Endothelial cell of umbilical vein (primary cell): ENCODE measurements around the gene LIN7A. TPM values are rescaled to one million over a fixed set of nuclear protein-coding genes. Genes with fewer than 3 reads are reported as not detected.

ENCODE experiments used
- BruUV-seq: library from RNA; stranded (reverse); fragments of 400-500 nt; replicated peaks from 2 replicates; lab custom pipeline; 2021; lab: Mats Ljungman, UMichigan
- CTCF ChIA-PET: fragments of 300-600, 350-600 bp; sonication (Branson Sonifier 250); formaldehyde crosslinking; loops from one replicate; lab custom pipeline; 2021; ENCODE audit warnings: antibody characterized with exemption, inconsistent platforms; lab: Charles Lee
- POLR2A ChIA-PET: fragments of 300-600, 350-600 bp; sonication (Branson Sonifier 250); formaldehyde crosslinking; loops from one replicate; lab custom pipeline; 2021; ENCODE audit warnings: antibody characterized with exemption, inconsistent platforms; lab: Charles Lee
- DNase-seq: peaks from one replicate; pipeline ENCODE4 v3.0.0-alpha.2; 2011; ENCODE audit warnings: low read depth, low spot score
- FAIRE-seq: peaks from 2 replicates; lab custom pipeline; 2011; peaks lifted over from hg19 to GRCh38; lab: Jason Lieb, UNC
- H2AFZ ChIP-seq: 2 replicates; pipeline ENCODE4 v1.6.0; 2012; ENCODE audit warnings: low read depth, low read length, control low read depth, inconsistent platforms
- H3K27ac ChIP-seq: 2 replicates; pipeline ENCODE4 v1.5.1; 2011; ENCODE audit warnings: low read depth, mild to moderate bottlenecking, control low read depth, low read length, moderate library complexity; ENCODE audit not compliant: insufficient read depth
- H3K27me3 ChIP-seq, 2 experiments: 2 replicates each; pipeline versions ENCODE4 v1.6.0 to v1.6.1; 2011; ENCODE audit warnings: low read length in 2 of 2, mixed read lengths in 1 of 2; ENCODE audit not compliant: control insufficient read depth in 2 of 2, insufficient read depth in 2 of 2
- H3K36me3 ChIP-seq, 2 experiments: 2 replicates in 1 of 2; 3 replicates in 1 of 2; pipeline ENCODE4 v1.5.1; 2011; ENCODE audit warnings: low read length in 2 of 2, mild to moderate bottlenecking in 1 of 2, moderate library complexity in 1 of 2; ENCODE audit not compliant: control insufficient read depth in 2 of 2, insufficient read depth in 2 of 2; ENCODE audit errors: extremely low read depth in 1 of 2
- H3K4me1 ChIP-seq: 3 replicates; pipeline ENCODE4 v1.5.1; 2011; ENCODE audit warnings: mild to moderate bottlenecking, low read length; ENCODE audit not compliant: control insufficient read depth, insufficient read depth; ENCODE audit errors: extremely low read depth
- H3K4me2 ChIP-seq: 2 replicates; pipeline ENCODE4 v1.6.1; 2011; ENCODE audit warnings: low read length, control low read depth, mixed read lengths; ENCODE audit not compliant: insufficient read depth
- H3K4me3 ChIP-seq, 3 experiments: fragments of 200-600 bp in 1 of 3; sonication (generic), shearing (Covaris generic) in 1 of 3; replicated peaks in 1 of 3; 2 replicates each; pipeline ENCODE4 v1.5.1; 2011 to 2016; ENCODE audit warnings: control low read depth in 3 of 3, low read length in 3 of 3, mild to moderate bottlenecking in 2 of 3, inconsistent platforms in 1 of 3, low read depth in 1 of 3, moderate library complexity in 1 of 3; ENCODE audit not compliant: insufficient read depth in 1 of 3
- H3K79me2 ChIP-seq: 2 replicates; pipeline ENCODE4 v1.6.0; 2012; ENCODE audit warnings: low read length, inconsistent platforms; ENCODE audit not compliant: control insufficient read depth, insufficient read depth
- H3K9ac ChIP-seq: replicated peaks from 2 replicates; pipeline ENCODE3; 2011; ENCODE audit warnings: low read length, control low read depth; ENCODE audit not compliant: insufficient read depth; ENCODE audit errors: extremely low read depth
- H3K9me1 ChIP-seq: replicated peaks from 3 replicates; pipeline ENCODE4 v1.6.0; 2011; ENCODE audit warnings: mild to moderate bottlenecking, low read length; ENCODE audit not compliant: control insufficient read depth, insufficient read depth; ENCODE audit errors: extremely low read depth
- H3K9me3 ChIP-seq: replicated peaks from 2 replicates; pipeline ENCODE4 v1.5.1; 2012; ENCODE audit warnings: low read length, inconsistent platforms; ENCODE audit not compliant: control insufficient read depth, insufficient read depth
- H4K20me1 ChIP-seq: replicated peaks from 2 replicates; pipeline ENCODE3; 2011; ENCODE audit warnings: mild to moderate bottlenecking, low read length; ENCODE audit not compliant: control insufficient read depth, insufficient read depth; ENCODE audit errors: extremely low read depth
- EZH2 ChIP-seq: IDR thresholded peaks from 2 replicates; pipeline ENCODE4 v1.6.1; 2012; ENCODE audit warnings: borderline replicate concordance, low read depth, mild to moderate bottlenecking, moderate library complexity, low read length, inconsistent platforms; ENCODE audit not compliant: severe bottlenecking
- FOS ChIP-seq: IDR thresholded peaks from 2 replicates; pipeline ENCODE4 v1.6.1; 2011; ENCODE audit warnings: mild to moderate bottlenecking, low read length, moderate library complexity, borderline replicate concordance; ENCODE audit not compliant: insufficient read depth
- GATA2 ChIP-seq: IDR thresholded peaks from 2 replicates; pipeline ENCODE4 v1.7.0; 2011; ENCODE audit warnings: low read depth, mild to moderate bottlenecking, moderate library complexity, mixed read lengths, low read length; ENCODE audit not compliant: insufficient read length, insufficient read depth
- JUN ChIP-seq: IDR thresholded peaks from 2 replicates; pipeline ENCODE4 v1.6.1; 2011; ENCODE audit warnings: borderline replicate concordance, low read depth; ENCODE audit not compliant: insufficient read length, insufficient read depth
- MYC ChIP-seq: IDR thresholded peaks from one replicate; pipeline ENCODE4 v1.6.1; 2011; ENCODE audit warnings: mild to moderate bottlenecking, low read depth, low read length
- POLR2A ChIP-seq: IDR thresholded peaks from 2 replicates; pipeline ENCODE4 v1.6.1; 2012; ENCODE audit warnings: low read depth, mild to moderate bottlenecking, control low read depth, low read length
- POLR2AphosphoS5 ChIP-seq: IDR thresholded peaks from 2 replicates; pipeline ENCODE4 v1.6.1; 2012; ENCODE audit warnings: low read depth, mild to moderate bottlenecking, control low read depth, low read length, moderate library complexity; ENCODE audit not compliant: insufficient read depth
- dilution Hi-C: fragments of 300-500 bp; cut with MboI; formaldehyde crosslinking; loops from one replicate; pipeline ENCODE4 v1.15.0; 2019; ENCODE audit warnings: low sequenced_read_pairs; ENCODE audit not compliant: extremely low pct_ligation_motif_present
- intact Hi-C: fragments of 100-400 bp; cut with micrococcal nuclease; formaldehyde crosslinking; loops from one replicate; pipeline ENCODE4 v1.10.0; 2022
- polyA plus RNA-seq, 4 experiments: library from polyadenylated mRNA; depleted of rRNA in 3 of 4; stranded (reverse) in 3 of 4; unstranded in 1 of 4; fragments of >200 nt; gene quantifications; 2 replicates each; pipeline versions ENCODE4 v1.2.1 to v1.2.3, GENCODE V29; 2011 to 2012; ENCODE audit warnings: missing spikeins in 1 of 4
- total RNA-seq: library from RNA; stranded (reverse); gene quantifications from 2 replicates; pipeline ENCODE4 v1.2.3, GENCODE V29; 2021
- TF ChIP-seq, protein P1 (sequence below), 2 donors: IDR thresholded peaks; 1 replicate in 1 of 2; 2 replicates in 1 of 2; pipeline ENCODE4 v1.5.1; 2011; ENCODE audit warnings: low read length in 2 of 2, mild to moderate bottlenecking in 2 of 2, moderate library complexity in 2 of 2, control low read depth in 1 of 2, inconsistent platforms in 1 of 2, low read depth in 1 of 2; ENCODE audit not compliant: insufficient read depth in 1 of 2; ENCODE audit errors: extremely low read depth in 1 of 2
- TF ChIP-seq, protein P2 (sequence below): IDR thresholded peaks from 2 replicates; pipeline ENCODE4 v1.6.1; 2011; ENCODE audit not compliant: insufficient read depth, insufficient read length

LIN7A gene
- total and polyA plus RNA-seq, 2 donors (not counting 3 experiments of a cell fraction or from before 2014, with no cell fraction given): 1.6 to 4.3 TPM

DNA sequence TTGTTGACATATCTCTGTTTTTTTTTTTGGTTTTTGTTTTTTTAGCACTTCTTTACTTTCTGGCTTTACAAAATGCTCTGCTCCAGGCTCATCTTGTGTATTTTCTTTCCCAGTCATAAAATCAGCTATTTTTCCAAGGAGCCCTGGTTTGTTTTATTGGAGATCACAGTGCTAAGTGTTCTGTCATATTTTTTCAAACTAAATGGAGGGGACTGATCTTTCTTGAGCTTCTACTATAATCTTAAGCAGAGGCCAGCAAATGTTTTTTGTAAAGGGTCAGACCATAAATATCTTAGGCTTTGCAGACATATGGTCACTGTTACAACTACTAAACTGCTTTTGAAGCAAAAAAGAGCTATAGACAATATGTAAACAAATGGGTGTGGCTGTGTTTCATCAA lies 30.6 kb upstream of the LIN7A start:
- Histone ChIP-seq H4K20me1 (no peaks in the 10 kb centered on the region), H3K4me1 (no peaks in the 10 kb centered on the region), H3K9ac (no peak overlapping the region), H3K4me3 (no peak overlapping the region), H3K36me3 (no peaks in the 10 kb centered on the region), H3K9me1 (no peaks in the 10 kb centered on the region), H3K27ac (no peak overlapping the region), H2AFZ (no peak overlapping the region), H3K4me2 (no peak overlapping the region), H3K27me3 (peaks cover 1 to 2% of the 10 kb centered on the region in 2 experiments), H3K79me2 (no peaks in the 10 kb centered on the region), H3K9me3 (no peaks in the 10 kb centered on the region)
- TF ChIP-seq, protein P1, sequence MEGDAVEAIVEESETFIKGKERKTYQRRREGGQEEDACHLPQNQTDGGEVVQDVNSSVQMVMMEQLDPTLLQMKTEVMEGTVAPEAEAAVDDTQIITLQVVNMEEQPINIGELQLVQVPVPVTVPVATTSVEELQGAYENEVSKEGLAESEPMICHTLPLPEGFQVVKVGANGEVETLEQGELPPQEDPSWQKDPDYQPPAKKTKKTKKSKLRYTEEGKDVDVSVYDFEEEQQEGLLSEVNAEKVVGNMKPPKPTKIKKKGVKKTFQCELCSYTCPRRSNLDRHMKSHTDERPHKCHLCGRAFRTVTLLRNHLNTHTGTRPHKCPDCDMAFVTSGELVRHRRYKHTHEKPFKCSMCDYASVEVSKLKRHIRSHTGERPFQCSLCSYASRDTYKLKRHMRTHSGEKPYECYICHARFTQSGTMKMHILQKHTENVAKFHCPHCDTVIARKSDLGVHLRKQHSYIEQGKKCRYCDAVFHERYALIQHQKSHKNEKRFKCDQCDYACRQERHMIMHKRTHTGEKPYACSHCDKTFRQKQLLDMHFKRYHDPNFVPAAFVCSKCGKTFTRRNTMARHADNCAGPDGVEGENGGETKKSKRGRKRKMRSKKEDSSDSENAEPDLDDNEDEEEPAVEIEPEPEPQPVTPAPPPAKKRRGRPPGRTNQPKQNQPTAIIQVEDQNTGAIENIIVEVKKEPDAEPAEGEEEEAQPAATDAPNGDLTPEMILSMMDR (IDR thresholded peaks at IDR 0.05; ENCODE audit: extremely low read depth in 1 of 2, insufficient read depth in 1 of 2, low read depth in 1 of 2, low read length in 2 of 2): no peak
- dilution Hi-C loops: no loop called here
- ChIA-PET POLR2A (no interaction called here), CTCF (no interaction called here)
- FAIRE-seq (no peak), DNase-seq (no peak)
- no TSS peak for BruUV-seq
- intact Hi-C loops: no loop called here

DNA sequence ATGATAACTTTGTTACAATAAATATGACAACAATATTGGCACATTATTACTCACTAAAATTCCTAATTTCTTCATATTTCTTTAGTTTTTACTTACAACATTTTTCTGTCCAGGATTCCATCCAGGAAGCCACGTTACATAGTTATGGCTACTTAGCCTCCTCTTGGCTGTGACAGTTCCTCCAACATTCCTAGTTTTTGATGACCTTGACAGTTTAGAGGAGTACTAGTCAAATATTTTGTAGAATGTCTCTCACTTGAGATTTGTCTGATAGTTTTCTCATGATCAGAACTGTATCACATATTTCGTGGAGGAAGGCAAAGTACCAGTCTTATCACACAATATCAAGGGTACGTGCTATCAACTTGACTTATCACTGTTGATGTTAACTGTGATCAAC lies 29.8 kb upstream of the LIN7A start:
- H3K27me3 ChIP-seq: peaks cover 1 to 2% of the 10 kb centered on the region in 2 experiments
- no peak for DNase-seq
- H3K27ac ChIP-seq: no peak overlapping the region
- no peak overlapping the region for H3K9ac ChIP-seq
- no peak overlapping the region for H3K4me3 ChIP-seq
- no peaks in the 10 kb centered on the region for H3K9me3 ChIP-seq
- dilution Hi-C loops: no loop called here
- no peak for FAIRE-seq
- CTCF ChIA-PET: no interaction called here
- no peak for TF ChIP-seq FOS
- no peak for TF ChIP-seq MYC
- TF ChIP-seq EZH2: no peak
- TF ChIP-seq, protein P2, sequence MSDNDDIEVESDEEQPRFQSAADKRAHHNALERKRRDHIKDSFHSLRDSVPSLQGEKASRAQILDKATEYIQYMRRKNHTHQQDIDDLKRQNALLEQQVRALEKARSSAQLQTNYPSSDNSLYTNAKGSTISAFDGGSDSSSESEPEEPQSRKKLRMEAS: no peak
- no peak for TF ChIP-seq JUN
- TF ChIP-seq GATA2: no peak
- TF ChIP-seq POLR2AphosphoS5: no peak
- TF ChIP-seq, protein P1 (IDR thresholded peaks at IDR 0.05; ENCODE audit: extremely low read depth in 1 of 2, insufficient read depth in 1 of 2, low read depth in 1 of 2, low read length in 2 of 2): no peak
- no peak for TF ChIP-seq POLR2A
- no peaks in the 10 kb centered on the region for H3K9me1 ChIP-seq
- intact Hi-C loops: no loop called here
- POLR2A ChIA-PET: no interaction called here
- H4K20me1 ChIP-seq: no peaks in the 10 kb centered on the region
- no peaks in the 10 kb centered on the region for H3K79me2 ChIP-seq
- no peaks in the 10 kb centered on the region for H3K36me3 ChIP-seq
- BruUV-seq: no TSS peak
- H3K4me2 ChIP-seq: no peak overlapping the region
- no peaks in the 10 kb centered on the region for H3K4me1 ChIP-seq
- H2AFZ ChIP-seq: no peak overlapping the region
